ENCODE measurements around the gene STARD13.

GRCh38 chr13:33233547-33233946, 52.0 kb downstream of the STARD13 start:
- TF ChIP-seq, protein P1, sequence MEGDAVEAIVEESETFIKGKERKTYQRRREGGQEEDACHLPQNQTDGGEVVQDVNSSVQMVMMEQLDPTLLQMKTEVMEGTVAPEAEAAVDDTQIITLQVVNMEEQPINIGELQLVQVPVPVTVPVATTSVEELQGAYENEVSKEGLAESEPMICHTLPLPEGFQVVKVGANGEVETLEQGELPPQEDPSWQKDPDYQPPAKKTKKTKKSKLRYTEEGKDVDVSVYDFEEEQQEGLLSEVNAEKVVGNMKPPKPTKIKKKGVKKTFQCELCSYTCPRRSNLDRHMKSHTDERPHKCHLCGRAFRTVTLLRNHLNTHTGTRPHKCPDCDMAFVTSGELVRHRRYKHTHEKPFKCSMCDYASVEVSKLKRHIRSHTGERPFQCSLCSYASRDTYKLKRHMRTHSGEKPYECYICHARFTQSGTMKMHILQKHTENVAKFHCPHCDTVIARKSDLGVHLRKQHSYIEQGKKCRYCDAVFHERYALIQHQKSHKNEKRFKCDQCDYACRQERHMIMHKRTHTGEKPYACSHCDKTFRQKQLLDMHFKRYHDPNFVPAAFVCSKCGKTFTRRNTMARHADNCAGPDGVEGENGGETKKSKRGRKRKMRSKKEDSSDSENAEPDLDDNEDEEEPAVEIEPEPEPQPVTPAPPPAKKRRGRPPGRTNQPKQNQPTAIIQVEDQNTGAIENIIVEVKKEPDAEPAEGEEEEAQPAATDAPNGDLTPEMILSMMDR (IDR thresholded peaks at IDR 0.05): no peak
- no peak for TF ChIP-seq ZFX (IDR thresholded peaks at IDR 0.05; ENCODE audit: borderline replicate concordance)
